Measurements from ENCODE around the gene DFFB. TPM values are rescaled to one million over a fixed set of nuclear protein-coding genes. Genes with fewer than 3 reads are reported as not detected.

The DFFB gene
- total RNA-seq, 1 experiment from 2014 or later, result 4.8 TPM

- no peaks in the 10 kb centered on the region for H3K4me1 Mint-ChIP-seq (ENCODE audit: insufficient read depth, unreplicated experiment)
- no peak for DNase-seq (ENCODE audit: unreplicated experiment)
- H3K27ac Mint-ChIP-seq (ENCODE audit: low read depth, unreplicated experiment), result no peak overlapping the region
- no TSS peak for BruUV-seq (replicated peaks)
- H3K9me3 Mint-ChIP-seq (ENCODE audit: unreplicated experiment), result no peaks in the 10 kb centered on the region
- no peaks in the 10 kb centered on the region for H3K36me3 Mint-ChIP-seq (ENCODE audit: insufficient read depth, unreplicated experiment)
- intact Hi-C loops (cut with micrococcal nuclease), result no loop called here
- no peak for TF ChIP-seq CTCF (IDR thresholded peaks at IDR 0.05; ENCODE audit: unreplicated experiment)
- no peak overlapping the region for H3K4me3 Mint-ChIP-seq (ENCODE audit: unreplicated experiment)
- peaks cover 48% of the 10 kb centered on the region for H3K27me3 Mint-ChIP-seq (ENCODE audit: insufficient read depth, unreplicated experiment)
- ChIA-PET CTCF (no interaction called here), POLR2A (no interaction called here)
Observed at GRCh38 chr1:3922851-3923250, 65.6 kb downstream of the DFFB start.

- intact Hi-C loops (cut with micrococcal nuclease), result no loop called here
- DNase-seq (ENCODE audit: unreplicated experiment), result no peak
- H3K4me1 Mint-ChIP-seq (ENCODE audit: insufficient read depth, unreplicated experiment), result no peaks in the 10 kb centered on the region
- BruUV-seq (replicated peaks), result no TSS peak
- H3K36me3 Mint-ChIP-seq (ENCODE audit: insufficient read depth, unreplicated experiment), result no peaks in the 10 kb centered on the region
- no peak overlapping the region for H3K4me3 Mint-ChIP-seq (ENCODE audit: unreplicated experiment)
- no peaks in the 10 kb centered on the region for H3K9me3 Mint-ChIP-seq (ENCODE audit: unreplicated experiment)
- no peak overlapping the region for H3K27ac Mint-ChIP-seq (ENCODE audit: low read depth, unreplicated experiment)
- POLR2A ChIA-PET, result no interaction called here
- CTCF ChIA-PET, result no interaction called here
- no peak for TF ChIP-seq CTCF (IDR thresholded peaks at IDR 0.05; ENCODE audit: unreplicated experiment)
- peaks cover 42% of the 10 kb centered on the region for H3K27me3 Mint-ChIP-seq (ENCODE audit: insufficient read depth, unreplicated experiment)
Observed at GRCh38 chr1:3923378-3924185, 66.3 kb downstream of the DFFB start.

- Mint-ChIP-seq H3K36me3 (ENCODE audit: insufficient read depth, unreplicated experiment) (no peaks in the 10 kb centered on the region), H3K27me3 (ENCODE audit: insufficient read depth, unreplicated experiment) (peaks cover 34% of the 10 kb centered on the region), H3K4me3 (ENCODE audit: unreplicated experiment) (no peak overlapping the region), H3K9me3 (ENCODE audit: unreplicated experiment) (peaks cover 5% of the 10 kb centered on the region), H3K4me1 (ENCODE audit: insufficient read depth, unreplicated experiment) (no peaks in the 10 kb centered on the region), H3K27ac (ENCODE audit: low read depth, unreplicated experiment) (no peak overlapping the region)
- CTCF ChIA-PET, result interaction anchor here (0.6 kb wide), 1 partner anchor 1591 kb away, joined by 3 read pairs; no protein-coding TSS in a partner anchor
- no TSS peak for BruUV-seq (replicated peaks)
- TF ChIP-seq CTCF (IDR thresholded peaks at IDR 0.05; ENCODE audit: unreplicated experiment), result no peak
- DNase-seq (ENCODE audit: unreplicated experiment), result no peak
- POLR2A ChIA-PET, result no interaction called here
- intact Hi-C loops (cut with micrococcal nuclease), result no loop called here
Observed at GRCh38 chr1:3924186-3924824, 67.0 kb downstream of the DFFB start.

- no TSS peak for BruUV-seq (replicated peaks)
- intact Hi-C loops (cut with micrococcal nuclease), result no loop called here
- POLR2A ChIA-PET, result no interaction called here
- peaks cover 34% of the 10 kb centered on the region for H3K27me3 Mint-ChIP-seq (ENCODE audit: insufficient read depth, unreplicated experiment)
- H3K4me3 Mint-ChIP-seq (ENCODE audit: unreplicated experiment), result no peak overlapping the region
- no peaks in the 10 kb centered on the region for H3K36me3 Mint-ChIP-seq (ENCODE audit: insufficient read depth, unreplicated experiment)
- no peaks in the 10 kb centered on the region for H3K4me1 Mint-ChIP-seq (ENCODE audit: insufficient read depth, unreplicated experiment)
- no peak overlapping the region for H3K27ac Mint-ChIP-seq (ENCODE audit: low read depth, unreplicated experiment)
- no peak for TF ChIP-seq CTCF (IDR thresholded peaks at IDR 0.05; ENCODE audit: unreplicated experiment)
- DNase-seq (ENCODE audit: unreplicated experiment), result peak; percentile 47
- CTCF ChIA-PET, result interaction anchor here (0.6 to 1.7 kb wide), 2 partner anchors 13 to 1591 kb away, joined by 3 to 9 read pairs; no protein-coding TSS in a partner anchor
- peaks cover 11% of the 10 kb centered on the region for H3K9me3 Mint-ChIP-seq (ENCODE audit: unreplicated experiment)
Observed at GRCh38 chr1:3924825-3925220, 67.5 kb downstream of the DFFB start.

All from MCF 10A (cell line).